NCI-H146 treated with DMSO at 0.1 percent for 48 hours (cell line): ENCODE results near the gene TTYH2.

Experiments
- DNase-seq: peaks from one replicate; lab custom pipeline; 2025; ENCODE audit not compliant: unreplicated experiment; lab: John Stamatoyannopoulos, UW

Gene TTYH2

DNA sequence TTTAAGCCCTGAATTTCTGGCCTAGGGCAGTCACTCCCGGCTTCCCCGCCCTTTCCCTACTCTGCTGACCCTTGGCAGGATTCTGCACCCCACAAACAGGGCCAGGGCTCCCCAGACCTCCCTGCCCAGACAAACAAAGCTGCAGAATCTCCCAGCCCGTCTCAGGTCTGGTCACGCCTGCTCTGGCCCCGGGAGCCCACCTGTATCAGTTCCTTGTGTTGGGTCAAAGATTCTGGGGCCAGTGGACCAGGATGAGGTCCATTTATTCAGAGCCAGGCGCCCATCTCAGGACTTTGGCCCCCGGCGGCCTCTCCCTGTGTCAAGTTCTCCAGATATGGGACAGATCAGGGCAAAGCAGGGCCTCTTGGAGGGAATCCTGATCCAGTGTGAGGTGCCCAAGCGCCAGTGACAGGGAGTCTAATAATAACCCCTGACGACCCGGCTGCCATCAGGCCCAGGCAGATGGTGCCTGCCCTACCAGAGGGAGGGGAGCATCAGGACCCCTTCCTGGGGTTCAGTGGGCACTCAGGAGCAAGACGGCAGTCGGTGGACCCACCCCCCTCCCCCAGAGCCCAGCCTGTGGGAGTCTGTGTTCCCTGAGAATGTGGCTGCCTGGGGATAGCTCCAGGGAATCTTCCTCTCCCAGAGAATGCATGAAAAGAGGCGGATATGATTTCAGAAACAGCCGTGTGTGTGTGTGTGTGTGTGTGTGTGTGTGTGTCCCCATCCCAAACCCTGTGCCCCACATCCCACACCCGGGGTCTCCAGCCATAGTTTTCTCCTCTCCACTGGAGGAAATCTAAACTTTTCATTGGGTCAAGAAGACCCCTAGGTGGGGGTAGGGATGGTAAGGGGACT lies 1.3 kb downstream of the TTYH2 start:
- no peak for DNase-seq

DNA sequence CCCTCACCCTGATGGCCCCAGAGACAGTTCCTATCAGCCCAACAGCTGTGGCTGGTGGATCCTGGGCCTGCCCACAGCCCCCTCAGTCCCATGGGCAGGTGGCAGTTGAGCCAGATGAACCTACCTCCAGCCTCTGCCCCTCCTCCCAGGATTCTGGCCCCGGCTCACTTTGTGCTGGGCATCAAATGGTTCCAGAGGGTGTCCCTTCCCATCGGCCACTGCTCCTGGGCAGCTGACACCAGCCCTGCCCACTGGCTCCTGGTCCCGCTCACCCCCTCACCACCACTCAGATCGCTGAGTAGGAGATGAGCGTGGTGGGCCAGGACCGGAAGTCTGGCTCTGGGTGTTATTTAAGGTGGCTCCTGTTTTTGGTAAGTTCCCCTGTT lies 2.0 kb downstream of the TTYH2 start:
- no peak for DNase-seq

DNA sequence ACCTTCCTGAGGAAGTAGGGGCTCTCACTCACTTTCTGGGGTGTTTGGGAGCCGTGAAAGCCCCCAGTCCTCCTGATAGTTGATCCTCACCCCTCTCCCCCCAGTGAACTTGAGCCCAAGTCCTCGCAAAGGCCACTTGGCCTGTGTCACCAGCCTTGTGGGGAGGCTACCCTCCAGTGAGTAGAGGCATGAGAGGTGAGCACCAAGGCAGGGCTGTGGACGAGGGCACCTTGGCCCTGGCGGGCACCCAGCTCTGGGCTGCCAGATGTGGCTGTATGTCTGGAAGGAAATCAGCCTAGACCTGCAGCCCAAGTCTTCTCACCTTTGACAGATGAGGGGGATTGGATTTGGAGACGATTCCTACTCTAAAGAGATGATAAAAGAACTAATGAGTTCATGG lies 3.1 kb downstream of the TTYH2 start:
- DNase-seq = no peak

DNA sequence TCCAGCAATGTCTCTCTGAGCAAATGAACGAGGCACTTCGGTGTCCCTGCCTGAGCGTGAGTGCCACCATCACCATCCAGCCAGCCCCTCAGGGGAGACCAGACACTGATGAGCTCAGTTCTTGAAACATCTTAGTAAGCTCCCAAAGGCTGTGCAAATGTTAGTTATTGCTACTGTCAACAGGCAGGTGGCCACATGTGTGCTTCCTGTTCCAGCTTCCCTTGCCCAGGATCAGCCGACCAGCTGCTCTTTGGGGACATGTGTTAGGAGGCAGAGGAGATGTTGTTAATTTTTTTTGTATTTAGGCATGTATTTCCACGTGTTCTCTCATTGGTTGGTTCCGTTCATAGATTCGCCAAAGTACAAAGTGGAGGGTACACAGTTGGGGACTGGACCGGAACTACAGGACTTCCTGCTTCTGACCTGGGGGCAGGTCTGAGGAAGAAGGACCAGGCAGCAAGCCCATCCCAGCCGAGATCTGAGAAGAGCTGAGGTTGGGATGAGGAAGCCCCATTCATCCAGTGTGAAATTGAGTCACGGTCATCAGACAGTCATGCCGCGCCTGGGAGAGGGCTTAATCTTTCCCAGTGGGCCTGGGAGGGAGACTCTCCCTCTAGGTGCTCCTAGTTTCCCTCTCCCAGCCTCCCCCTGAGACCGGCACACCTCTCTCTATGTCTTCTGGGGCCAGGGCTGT lies 3.8 kb downstream of the TTYH2 start:
- peak; percentile 46 for DNase-seq

DNA sequence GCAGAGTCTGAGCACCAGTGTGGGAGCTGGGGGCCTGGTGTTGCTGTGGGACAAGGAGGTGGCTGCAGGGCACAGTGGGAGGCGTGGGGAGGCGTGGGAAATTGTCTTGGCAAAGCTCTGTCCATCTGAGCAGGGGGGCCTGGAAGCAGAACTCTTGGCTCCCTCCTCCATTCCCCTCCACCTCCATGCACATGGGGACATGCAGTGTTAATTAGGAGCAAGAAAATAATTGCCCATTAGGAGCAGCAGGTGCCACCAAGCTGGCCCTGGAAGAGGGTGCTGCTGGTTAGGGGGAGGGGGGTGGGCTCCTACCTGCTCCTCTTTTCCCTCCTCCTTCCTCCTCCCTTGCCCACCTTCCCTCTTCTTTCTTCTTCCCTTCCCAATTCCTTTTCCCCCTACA lies 4.5 kb downstream of the TTYH2 start:
- no peak for DNase-seq

DNA sequence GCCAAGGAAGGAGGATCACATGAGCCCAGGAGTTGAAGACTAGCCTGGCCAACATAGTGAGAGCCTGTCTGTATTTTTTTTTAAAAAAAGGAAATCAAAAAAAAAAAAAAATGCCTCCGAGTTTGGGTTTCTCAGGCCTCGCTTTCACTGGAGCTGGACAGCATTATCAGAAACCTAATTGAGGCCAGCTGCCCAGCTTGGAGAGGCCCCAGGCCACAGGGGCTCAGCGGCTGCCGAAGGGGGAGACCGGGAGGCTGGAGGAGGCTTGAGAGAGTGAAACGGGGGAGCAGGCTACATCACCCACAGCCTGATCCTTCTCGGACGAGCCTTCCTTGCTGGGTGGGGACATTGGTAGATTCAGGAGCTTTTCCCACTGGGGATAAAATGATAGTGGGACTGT lies 5.1 kb downstream of the TTYH2 start:
- no peak for DNase-seq

DNA sequence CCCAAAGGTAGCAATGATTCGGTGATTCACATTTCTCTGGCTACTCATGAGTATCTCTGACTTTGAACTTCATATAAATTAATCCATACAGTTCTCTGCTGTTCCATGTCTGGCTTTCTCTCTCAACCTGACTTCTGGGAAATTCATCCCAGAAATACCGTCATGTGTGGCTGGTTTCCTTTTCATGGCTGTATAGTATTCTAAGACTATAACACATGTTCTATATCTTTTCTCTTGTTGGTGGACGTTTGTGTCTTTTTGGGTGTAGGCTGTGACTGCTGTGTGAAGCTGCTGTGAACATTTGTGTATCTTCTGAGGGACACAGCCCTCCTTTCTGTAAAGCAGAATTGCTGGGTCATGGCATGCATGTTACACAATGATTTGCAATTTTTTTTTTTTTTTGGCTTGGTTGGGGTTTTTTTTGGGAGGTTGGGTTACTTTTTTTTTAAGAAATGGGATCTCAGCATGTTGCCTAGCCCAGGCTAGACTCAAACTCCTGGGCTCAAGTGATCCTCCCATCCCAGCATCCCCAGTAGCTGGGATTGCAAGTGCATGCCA lies 6.3 kb downstream of the TTYH2 start:
- DNase-seq = no peak

DNA sequence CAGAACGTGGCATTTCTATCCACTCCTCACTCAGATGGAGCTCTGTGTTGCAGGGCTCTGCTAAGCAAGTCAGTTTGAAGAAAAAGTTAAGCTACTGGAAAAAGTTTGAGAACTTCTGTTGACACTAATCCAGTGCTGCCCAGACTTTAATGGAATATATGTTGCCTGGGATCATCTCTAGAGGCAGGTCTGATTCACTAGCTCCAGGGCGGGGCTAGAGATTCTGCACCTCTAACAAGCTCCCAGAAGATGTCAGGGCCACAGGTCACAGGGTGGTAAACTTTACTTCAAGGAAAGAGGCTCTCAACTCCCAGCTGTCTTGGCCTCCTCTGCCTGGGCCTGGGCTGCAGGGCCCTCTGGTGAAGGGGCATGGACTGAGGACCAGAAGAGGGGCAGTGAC lies 6.8 kb downstream of the TTYH2 start:
- no peak for DNase-seq

DNA sequence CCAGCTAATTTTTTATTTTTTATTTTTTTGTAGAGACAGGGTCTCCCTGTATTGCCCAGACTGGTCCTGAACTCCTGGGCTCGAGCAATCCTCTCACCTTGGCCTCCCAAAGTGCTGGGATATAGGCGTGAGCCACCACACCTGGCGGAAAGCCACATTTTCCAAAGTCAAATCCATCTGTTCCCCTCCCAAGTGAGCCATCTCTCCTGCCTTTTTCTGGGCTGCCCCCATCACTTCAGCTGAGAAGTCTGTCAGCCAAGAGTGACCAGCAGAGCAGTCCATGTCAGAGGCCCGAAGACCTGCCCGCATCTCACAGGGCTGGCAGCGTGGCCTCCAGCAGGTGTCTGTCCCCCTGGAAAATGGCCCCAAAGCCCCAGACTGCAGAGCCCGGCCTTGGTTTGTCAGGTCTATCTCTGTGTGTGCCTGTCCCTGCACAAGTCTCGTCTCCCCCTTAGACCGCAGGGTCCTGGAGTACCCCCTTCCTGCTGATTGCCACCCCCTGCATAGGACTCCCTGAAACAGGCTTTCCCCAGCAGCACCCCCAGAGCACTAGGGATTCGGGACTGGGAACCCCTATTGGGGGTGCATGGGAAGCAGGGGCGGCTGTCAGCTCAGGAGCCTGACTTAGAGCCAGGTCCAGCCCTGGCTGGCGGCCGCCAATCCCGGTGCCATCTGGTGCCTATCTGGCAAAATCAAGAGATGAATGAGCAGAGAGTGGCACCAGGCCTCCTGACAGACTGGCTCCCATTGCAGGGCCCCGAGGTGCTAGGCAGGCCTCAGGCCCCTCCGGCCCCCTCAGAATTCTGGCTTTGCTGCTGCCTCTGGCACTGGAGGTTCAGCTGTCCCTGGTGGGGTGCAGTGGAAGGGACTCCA lies 7.8 kb downstream of the TTYH2 start:
- DNase-seq = no peak

DNA sequence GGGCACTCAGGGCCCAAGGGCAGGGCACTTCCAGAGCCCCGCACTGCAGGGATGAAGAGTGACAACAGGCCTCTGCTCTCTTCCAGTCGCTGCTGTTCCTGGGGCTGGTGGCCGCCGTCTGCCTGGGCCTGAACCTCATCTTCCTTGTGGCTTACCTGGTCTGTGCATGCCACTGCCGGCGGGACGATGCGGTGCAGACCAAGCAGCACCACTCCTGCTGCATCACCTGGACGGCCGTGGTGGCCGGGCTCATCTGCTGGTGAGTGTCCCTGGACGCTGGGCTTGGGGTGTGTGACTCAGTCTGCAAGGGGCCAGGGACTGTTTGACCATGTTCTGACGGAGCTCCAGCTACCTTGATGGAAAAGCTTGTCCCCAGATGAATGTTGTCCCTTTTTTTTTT lies 9.0 kb downstream of the TTYH2 start:
- no peak for DNase-seq

DNA sequence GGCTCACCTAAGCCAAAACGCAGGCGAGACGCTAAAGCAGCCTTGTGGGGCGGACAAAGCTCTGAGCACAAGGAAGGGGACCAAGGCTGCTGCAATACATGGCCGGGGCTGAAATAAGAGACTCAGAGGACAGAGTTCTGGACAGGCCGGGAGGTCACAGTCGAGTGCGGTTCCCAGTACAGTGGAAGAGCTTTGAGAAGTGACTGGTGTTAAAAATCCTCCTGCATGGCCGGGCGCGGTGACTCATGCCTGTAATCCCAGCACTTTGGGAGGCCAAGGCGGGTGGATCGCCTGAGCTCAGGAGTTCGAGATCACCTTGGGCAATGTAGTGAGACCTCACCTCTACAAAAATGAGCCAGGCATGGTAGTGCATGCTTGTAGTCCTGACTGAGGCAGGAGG lies 10.5 kb downstream of the TTYH2 start:
- no peak for DNase-seq

DNA sequence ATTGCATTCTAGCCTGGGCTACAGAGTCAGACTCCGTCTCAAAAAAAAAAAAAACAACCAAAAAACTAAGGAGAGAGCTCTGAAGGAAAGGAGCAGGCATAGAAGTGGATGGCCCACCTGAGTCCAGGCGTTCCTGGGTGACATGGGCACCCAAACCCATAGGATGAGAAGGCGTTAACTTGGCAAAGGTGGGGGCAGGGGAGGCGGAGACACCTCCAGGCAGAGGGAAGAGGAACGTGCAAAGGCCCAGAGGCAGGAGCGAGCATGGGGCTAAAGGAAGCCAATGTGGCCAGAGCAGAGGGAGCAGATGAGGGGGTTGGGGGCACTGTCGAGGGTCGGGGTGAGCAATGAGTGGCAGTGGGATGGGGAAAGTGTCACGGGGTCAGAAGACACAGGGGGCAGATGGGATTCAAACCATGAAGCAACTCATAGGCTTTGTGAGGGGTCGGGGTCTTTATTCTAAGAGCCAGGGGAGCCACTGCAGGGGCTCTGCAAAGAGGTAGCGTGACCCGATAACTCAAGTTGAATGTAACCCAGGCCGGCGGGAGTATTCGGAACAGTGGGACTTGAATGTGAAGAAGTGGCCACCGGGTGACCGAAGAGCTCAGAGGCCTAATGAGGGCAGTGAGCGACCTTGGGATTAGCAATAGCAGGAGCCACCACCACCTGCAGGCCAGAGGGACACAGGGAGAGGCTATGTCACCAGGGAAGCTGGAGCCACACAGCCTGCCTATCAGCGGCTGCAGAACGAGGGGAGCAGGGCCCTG lies 11.8 kb downstream of the TTYH2 start:
- DNase-seq = no peak

DNA sequence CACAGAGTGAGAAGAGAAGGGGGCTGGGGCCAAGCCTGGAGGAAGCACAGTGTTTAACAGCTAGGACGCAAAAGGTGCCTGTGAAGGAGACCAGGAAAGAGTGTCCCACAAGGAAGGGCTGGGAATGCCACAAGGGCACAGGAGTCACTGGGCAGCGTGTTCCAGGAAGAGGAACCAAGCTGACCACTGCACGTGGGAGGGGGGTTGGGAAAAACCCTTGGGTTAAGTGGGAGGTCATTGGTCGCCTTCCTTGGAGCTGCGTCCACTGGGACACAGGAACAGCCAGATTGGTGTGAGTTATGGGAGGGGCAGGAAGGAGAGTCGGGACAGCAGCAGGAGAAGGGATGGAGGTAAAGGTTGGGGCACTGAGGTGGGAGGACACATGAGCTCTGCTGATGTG lies 12.9 kb downstream of the TTYH2 start:
- DNase-seq = no peak

DNA sequence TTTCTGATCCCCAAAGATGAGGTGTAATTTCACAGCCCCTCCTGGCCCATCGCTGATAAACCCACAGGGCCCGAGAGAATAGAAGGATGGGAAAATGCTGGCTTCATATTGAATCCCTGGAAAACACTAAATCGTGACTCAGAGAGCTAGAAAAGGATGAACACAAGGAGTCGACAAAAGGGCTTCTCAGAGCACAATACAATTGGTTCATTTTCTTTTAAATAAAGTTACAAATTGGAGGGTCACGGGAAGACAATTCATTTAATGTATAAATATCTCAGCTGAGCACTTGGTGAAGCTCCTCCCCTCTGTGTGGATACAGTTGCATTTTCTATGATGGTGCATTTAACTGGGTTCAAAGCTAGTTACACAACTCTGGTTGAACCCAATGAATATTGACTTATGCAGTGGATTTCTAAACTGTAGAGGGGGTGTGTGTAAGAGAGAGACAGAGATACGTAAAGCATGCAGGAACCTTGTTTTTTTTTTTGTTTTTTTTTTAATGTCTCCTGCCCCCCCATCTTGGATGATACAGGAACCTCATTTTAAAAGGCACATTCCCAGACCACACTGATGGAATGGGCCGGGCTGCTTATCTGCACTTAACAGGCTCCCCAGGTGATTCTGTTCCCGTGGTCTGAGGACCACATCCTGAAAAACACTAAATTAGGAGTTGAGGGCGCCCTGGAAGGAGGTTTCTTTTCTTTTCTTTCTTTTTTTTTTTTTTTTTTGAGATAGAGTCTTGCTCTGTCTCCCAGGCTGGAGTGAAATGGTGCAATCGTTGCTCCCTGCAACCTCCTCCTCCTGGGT lies 14.1 kb downstream of the TTYH2 start:
- no peak for DNase-seq

DNA sequence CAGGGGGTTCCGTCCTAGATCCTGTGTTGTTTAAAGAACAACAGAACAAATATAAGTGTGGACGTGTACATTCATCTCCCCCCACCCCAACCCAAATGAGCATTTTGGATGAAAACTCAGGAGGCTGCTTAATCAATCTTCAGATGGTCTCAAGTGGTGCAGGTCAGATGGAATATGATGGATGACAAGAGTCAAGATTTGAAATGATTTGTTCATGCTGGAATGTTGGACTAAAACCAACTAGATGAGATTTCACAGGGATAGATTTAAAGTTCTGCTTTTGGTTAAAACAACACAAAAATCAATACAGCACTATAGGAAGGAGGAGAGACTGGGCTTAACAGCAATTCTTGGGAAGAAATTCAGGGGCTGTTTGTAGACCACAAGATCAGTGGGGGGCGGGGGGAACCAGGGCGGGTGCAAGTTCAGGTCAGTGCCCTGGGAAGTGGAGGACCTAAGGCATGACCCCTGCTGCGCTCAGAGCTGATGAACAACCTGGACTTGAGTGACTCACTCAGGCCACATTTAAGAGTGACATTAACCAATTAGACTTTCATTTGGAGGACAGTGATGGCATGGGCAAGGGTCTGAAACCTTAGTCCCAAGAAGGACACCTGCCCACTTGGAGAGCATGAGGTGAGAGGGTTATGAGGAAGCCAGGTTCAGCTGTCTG lies 15.1 kb downstream of the TTYH2 start:
- no peak for DNase-seq

DNA sequence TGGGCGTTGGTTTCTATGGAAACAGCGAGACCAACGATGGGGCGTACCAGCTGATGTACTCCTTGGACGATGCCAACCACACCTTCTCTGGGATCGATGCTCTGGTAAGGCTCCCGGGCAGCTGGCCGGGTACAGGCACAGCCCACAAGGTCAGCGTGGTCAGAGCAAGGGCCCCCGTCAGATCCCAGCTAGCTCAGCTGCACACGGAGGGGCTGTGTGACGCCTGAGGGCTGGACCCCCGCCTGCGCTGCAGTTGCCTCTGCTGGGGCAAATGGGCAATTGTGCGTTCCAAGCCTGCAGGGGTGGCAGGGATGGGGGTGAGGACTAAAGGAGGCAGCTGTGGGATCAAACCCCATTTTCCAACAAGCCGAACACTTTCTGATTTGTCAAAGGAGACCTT lies 17.5 kb downstream of the TTYH2 start:
- no peak for DNase-seq

DNA sequence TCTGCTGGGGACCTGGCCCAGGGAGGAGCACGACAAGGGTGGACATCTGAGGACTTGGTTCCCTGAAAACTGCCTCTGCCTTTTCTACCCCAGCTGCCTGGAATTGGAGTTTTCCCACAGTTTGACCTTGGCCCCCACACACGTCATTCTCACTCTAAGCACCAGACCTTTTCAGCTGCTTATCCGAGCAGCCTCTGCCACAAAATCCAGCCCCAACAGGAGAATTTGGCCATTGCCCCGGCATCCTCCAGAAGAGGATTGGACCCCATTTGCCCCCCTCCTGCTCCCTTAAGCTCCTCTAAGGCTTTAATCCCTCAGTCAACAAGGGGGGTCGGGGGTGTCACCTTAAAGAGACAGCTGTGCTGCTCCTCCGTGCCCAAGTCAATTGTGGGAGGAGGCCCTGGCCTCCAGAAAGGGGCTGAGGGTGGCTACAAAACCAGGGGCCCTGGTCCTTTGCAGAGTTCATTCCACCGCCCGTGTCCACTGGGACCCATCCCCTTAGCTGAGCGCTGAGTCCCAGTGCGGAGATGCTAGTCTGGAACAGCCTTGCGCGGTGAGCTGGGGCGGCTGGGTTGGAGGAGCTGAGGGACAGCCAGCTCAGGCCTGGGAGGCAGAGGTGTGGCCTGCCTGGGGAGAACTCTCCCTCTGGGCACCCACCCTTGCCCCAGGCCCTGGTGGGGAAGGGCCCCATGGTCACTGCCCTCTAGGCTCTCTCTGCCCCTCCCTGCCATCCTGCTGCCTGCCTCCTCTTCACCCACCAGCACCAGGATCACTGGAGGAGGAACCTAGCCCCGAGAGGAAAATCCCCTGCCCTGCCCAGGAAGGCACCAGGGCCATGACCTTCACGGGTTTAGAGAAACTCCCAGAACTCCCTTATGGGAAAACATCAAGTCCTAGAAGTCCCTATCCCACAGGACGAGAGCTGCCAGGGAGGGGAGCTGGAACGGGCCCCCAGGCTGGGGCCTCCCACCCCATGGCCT lies 18.8 kb downstream of the TTYH2 start:
- DNase-seq = no peak

DNA sequence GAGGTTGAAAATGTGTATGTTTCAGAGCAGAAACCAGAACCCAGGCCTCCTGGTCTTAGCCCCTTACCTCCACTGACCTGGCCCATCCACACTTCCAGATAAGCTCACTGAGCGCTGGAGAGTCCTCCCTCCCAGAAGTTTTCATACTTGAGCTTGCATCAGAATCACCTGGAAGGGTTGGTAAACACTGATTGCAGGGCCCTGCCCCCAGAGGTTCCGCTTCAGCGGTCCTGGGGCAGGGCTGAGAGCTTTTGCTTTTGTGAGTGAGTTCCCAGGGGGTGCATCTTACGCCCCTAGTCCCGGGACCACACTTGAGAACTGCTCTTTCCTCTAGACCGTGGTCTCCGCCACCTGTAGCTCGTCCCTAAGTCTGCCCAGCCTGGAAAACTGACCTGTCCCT lies 20.6 kb downstream of the TTYH2 start:
- DNase-seq = no peak
